HG03135 (cell line): ENCODE measurements around the gene SUSD4.

Experiments
- ATAC-seq: cut with Tn5 transposase; IDR thresholded peaks from one replicate; pipeline ENCODE4 v1.9.1; 2021; ENCODE audit warnings: mild to moderate bottlenecking, moderate library complexity; ENCODE audit not compliant: unreplicated experiment

SUSD4 gene

GRCh38 chr1:223231581-223231980 is 132.4 kb downstream of the SUSD4 start:
- ATAC-seq: no peak

GRCh38 chr1:223231011-223231572 is 132.9 kb downstream of the SUSD4 start:
- ATAC-seq: no peak

GRCh38 chr1:223230161-223230881 is 133.7 kb downstream of the SUSD4 start:
- no peak for ATAC-seq

GRCh38 chr1:223229756-223230155 is 134.2 kb downstream of the SUSD4 start:
- no peak for ATAC-seq

GRCh38 chr1:223228931-223229528 is 134.9 kb downstream of the SUSD4 start:
- no peak for ATAC-seq

GRCh38 chr1:223228201-223228600 is 135.8 kb downstream of the SUSD4 start:
- no peak for ATAC-seq

- no peak for ATAC-seq
These were observed 136.3 kb downstream of the SUSD4 start for GRCh38 chr1:223227486-223228196.

- ATAC-seq: no peak
These were observed 136.9 kb downstream of the SUSD4 start for GRCh38 chr1:223227031-223227430.

GRCh38 chr1:223226271-223226670 is 137.7 kb downstream of the SUSD4 start:
- no peak for ATAC-seq

- ATAC-seq: no peak
These were observed 138.5 kb downstream of the SUSD4 start for GRCh38 chr1:223225481-223225880.

- ATAC-seq: no peak
These were observed 138.9 kb downstream of the SUSD4 start for GRCh38 chr1:223225061-223225460.

- no peak for ATAC-seq
These were observed 139.5 kb downstream of the SUSD4 start for GRCh38 chr1:223224465-223224864.

GRCh38 chr1:223223091-223223995 is 140.6 kb downstream of the SUSD4 start:
- no peak for ATAC-seq

- no peak for ATAC-seq
These were observed 141.6 kb downstream of the SUSD4 start for GRCh38 chr1:223222377-223222776.

- no peak for ATAC-seq
These were observed 142.3 kb downstream of the SUSD4 start for GRCh38 chr1:223221686-223222085.

GRCh38 chr1:223219846-223220610 is 143.9 kb downstream of the SUSD4 start:
- ATAC-seq: no peak

GRCh38 chr1:223219318-223219635 is 144.7 kb downstream of the SUSD4 start:
- ATAC-seq: no peak

- no peak for ATAC-seq
These were observed 146.2 kb downstream of the SUSD4 start for GRCh38 chr1:223217781-223218180.

- ATAC-seq: no peak
These were observed 147.3 kb downstream of the SUSD4 start for GRCh38 chr1:223216531-223217205.

- no peak for ATAC-seq
These were observed 147.9 kb downstream of the SUSD4 start for GRCh38 chr1:223216074-223216473.
